ENCODE results near the gene PBOV1.

PBOV1 gene

GRCh38 chr6:138230759-138231380 lies 12.6 kb upstream of the PBOV1 start:
- TF ChIP-seq CTCF (IDR thresholded peaks at IDR 0.05; ENCODE audit: borderline replicate concordance, insufficient read depth, low read depth, low read length): no peak
- H3K4me3 ChIP-seq (ENCODE audit: low read depth, low read length): no peak overlapping the region

- no peak for TF ChIP-seq CTCF (IDR thresholded peaks at IDR 0.05; ENCODE audit: borderline replicate concordance, insufficient read depth, low read depth, low read length)
- H3K4me3 ChIP-seq (ENCODE audit: low read depth, low read length): no peak overlapping the region
These were observed 11.9 kb upstream of the PBOV1 start for GRCh38 chr6:138230221-138230620.

GRCh38 chr6:138229663-138230179 lies 11.4 kb upstream of the PBOV1 start:
- no peak overlapping the region for H3K4me3 ChIP-seq (ENCODE audit: low read depth, low read length)

GRCh38 chr6:138229072-138229471 lies 10.8 kb upstream of the PBOV1 start:
- no peak for TF ChIP-seq CTCF (IDR thresholded peaks at IDR 0.05; ENCODE audit: borderline replicate concordance, insufficient read depth, low read depth, low read length)
- no peak overlapping the region for H3K4me3 ChIP-seq (ENCODE audit: low read depth, low read length)

More at GRCh38 chr6:138229663-138230179, 11.4 kb upstream of the PBOV1 start:
- TF ChIP-seq CTCF (IDR thresholded peaks at IDR 0.05; ENCODE audit: borderline replicate concordance, insufficient read depth, low read depth, low read length): no peak

GRCh38 chr6:138227316-138227781 lies 9.1 kb upstream of the PBOV1 start:
- H3K4me3 ChIP-seq (ENCODE audit: low read depth, low read length): no peak overlapping the region
- TF ChIP-seq CTCF (IDR thresholded peaks at IDR 0.05; ENCODE audit: borderline replicate concordance, insufficient read depth, low read depth, low read length): no peak

GRCh38 chr6:138226700-138227315 lies 8.5 kb upstream of the PBOV1 start:
- TF ChIP-seq CTCF (IDR thresholded peaks at IDR 0.05; ENCODE audit: borderline replicate concordance, insufficient read depth, low read depth, low read length): no peak
- H3K4me3 ChIP-seq (ENCODE audit: low read depth, low read length): no peak overlapping the region

- no peak for TF ChIP-seq CTCF (IDR thresholded peaks at IDR 0.05; ENCODE audit: borderline replicate concordance, insufficient read depth, low read depth, low read length)
- H3K4me3 ChIP-seq (ENCODE audit: low read depth, low read length): no peak overlapping the region
These were observed 7.7 kb upstream of the PBOV1 start for GRCh38 chr6:138225953-138226352.
